Measurements from ENCODE around the gene XRCC3.

XRCC3 gene

GRCh38 chr14:103739466-103739792 is 24.2 kb upstream of the XRCC3 start:
- POLR2A ChIA-PET: no interaction called here
- Histone ChIP-seq H3K27ac (ENCODE audit: extremely low read depth, low read depth, low read length) (no peak overlapping the region), H3K36me3 (ENCODE audit: control insufficient read depth in 2 of 2, insufficient read depth in 1 of 2, low read length in 2 of 2) (peaks cover 0 to 89% of the 10 kb centered on the region in 2 experiments; a peak in 2 of 3 replicates), H3K9me3 (ENCODE audit: control insufficient read depth, insufficient read depth, low read depth, low read length) (no peaks in the 10 kb centered on the region), H3K4me3 (ENCODE audit: low read depth, low read length) (no peak overlapping the region), H3K4me1 (ENCODE audit: control insufficient read depth, insufficient read depth, low read length) (no peaks in the 10 kb centered on the region)
- CTCF ChIA-PET: no interaction called here
- TF ChIP-seq ZEB2 (tag by site-specific recombination; IDR thresholded peaks at IDR 0.05) (no peak), ZBTB44 (tag by site-specific recombination; IDR thresholded peaks at IDR 0.05) (no peak), ZNF394 (tag by site-specific recombination; IDR thresholded peaks at IDR 0.05; ENCODE audit: borderline replicate concordance) (no peak), ZNF488 (tag by site-specific recombination; IDR thresholded peaks at IDR 0.05) (no peak), REST (tag by site-specific recombination; IDR thresholded peaks at IDR 0.05) (no peak)

- H3K27ac ChIP-seq (ENCODE audit: extremely low read depth, low read depth, low read length): no peak overlapping the region
- no peaks in the 10 kb centered on the region for H3K4me1 ChIP-seq (ENCODE audit: control insufficient read depth, insufficient read depth, low read length)
- H3K4me3 ChIP-seq (ENCODE audit: low read depth, low read length): no peak overlapping the region
- no peaks in the 10 kb centered on the region for H3K9me3 ChIP-seq (ENCODE audit: control insufficient read depth, insufficient read depth, low read depth, low read length)
- CTCF ChIA-PET: no interaction called here
- peaks cover 0 to 91% of the 10 kb centered on the region in 2 experiments; a peak in 2 of 3 replicates for H3K36me3 ChIP-seq (ENCODE audit: control insufficient read depth in 2 of 2, insufficient read depth in 1 of 2, low read length in 2 of 2)
- POLR2A ChIA-PET: no interaction called here
- TF ChIP-seq ZNF280C (tag by site-specific recombination; IDR thresholded peaks at IDR 0.05) (no peak), ZNF791 (tag by site-specific recombination; IDR thresholded peaks at IDR 0.05) (no peak), PRDM10 (tag by site-specific recombination; IDR thresholded peaks at IDR 0.05) (no peak), PBX3 (CRISPR knock-in tag; IDR thresholded peaks at IDR 0.05) (no peak), ZFP41 (tag by site-specific recombination; IDR thresholded peaks at IDR 0.05; ENCODE audit: borderline replicate concordance) (no peak)
These were observed 23.6 kb upstream of the XRCC3 start for GRCh38 chr14:103738701-103739451.

Measured in HEK293 (cell line).